ENCODE measurements around the gene PCDH17.

DNA sequence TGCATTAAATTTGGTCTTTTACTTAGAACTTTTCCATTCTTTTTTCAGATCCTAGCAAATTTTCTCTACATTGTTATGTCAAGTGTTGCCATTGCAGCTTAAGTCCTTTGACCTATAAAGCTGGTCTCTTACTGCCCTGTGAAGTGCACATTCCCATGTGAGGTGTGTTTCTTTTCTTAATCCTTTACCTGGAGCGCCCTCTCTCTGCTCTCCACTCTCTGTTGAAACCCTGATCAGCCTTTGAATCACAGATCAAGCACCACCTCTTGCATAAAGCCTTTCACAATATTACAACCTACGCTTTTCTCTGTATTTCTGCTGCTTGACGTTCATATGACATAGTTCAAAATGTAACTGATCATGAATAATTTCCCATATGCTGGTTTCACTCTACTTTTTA, 84.8 kb downstream of the PCDH17 start:
- TF ChIP-seq, protein P1, sequence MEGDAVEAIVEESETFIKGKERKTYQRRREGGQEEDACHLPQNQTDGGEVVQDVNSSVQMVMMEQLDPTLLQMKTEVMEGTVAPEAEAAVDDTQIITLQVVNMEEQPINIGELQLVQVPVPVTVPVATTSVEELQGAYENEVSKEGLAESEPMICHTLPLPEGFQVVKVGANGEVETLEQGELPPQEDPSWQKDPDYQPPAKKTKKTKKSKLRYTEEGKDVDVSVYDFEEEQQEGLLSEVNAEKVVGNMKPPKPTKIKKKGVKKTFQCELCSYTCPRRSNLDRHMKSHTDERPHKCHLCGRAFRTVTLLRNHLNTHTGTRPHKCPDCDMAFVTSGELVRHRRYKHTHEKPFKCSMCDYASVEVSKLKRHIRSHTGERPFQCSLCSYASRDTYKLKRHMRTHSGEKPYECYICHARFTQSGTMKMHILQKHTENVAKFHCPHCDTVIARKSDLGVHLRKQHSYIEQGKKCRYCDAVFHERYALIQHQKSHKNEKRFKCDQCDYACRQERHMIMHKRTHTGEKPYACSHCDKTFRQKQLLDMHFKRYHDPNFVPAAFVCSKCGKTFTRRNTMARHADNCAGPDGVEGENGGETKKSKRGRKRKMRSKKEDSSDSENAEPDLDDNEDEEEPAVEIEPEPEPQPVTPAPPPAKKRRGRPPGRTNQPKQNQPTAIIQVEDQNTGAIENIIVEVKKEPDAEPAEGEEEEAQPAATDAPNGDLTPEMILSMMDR (IDR thresholded peaks at IDR 0.05), result no peak
- no peak for TF ChIP-seq POLR2A (IDR thresholded peaks at IDR 0.05)
- no peak for TF ChIP-seq POLR2AphosphoS5 (IDR thresholded peaks at IDR 0.05)
